HepG2 (cell line): ENCODE results near the gene SBK1. TPM values are rescaled to one million over a fixed set of nuclear protein-coding genes. Genes with fewer than 3 reads are reported as not detected.

Experiments
- ARHGAP35 ChIP-seq: sonication (generic); formaldehyde crosslinking; IDR thresholded peaks from 2 replicates; pipeline ENCODE4 v1.9.0; 2022; ENCODE audit warnings: mild to moderate bottlenecking, inconsistent platforms, moderate library complexity, missing genetic modification reagents, borderline replicate concordance
- ATF3 ChIP-seq: sonication (generic); formaldehyde crosslinking; IDR thresholded peaks from 2 replicates; pipeline ENCODE4 v1.4.0; 2020; ENCODE audit warnings: missing genetic modification reagents
- ATF7 ChIP-seq, 2 experiments: fragments of 450-650 bp in 1 of 2; sonication (generic) in 1 of 2; formaldehyde crosslinking in 1 of 2; IDR thresholded peaks; 2 replicates each; pipeline versions ENCODE4 v1.4.0 to v1.6.1; 2016 to 2020; ENCODE audit warnings: antibody characterized with exemption in 1 of 2, mild to moderate bottlenecking in 1 of 2, missing genetic modification reagents in 1 of 2
- CSRNP2 ChIP-seq: sonication (generic); formaldehyde crosslinking; conservative IDR thresholded peaks from 2 replicates; pipeline ENCODE4 v1.8.0; 2022; ENCODE audit warnings: low read depth, missing genetic modification reagents
- HNRNPLL ChIP-seq: fragments of 200-400 bp; formaldehyde crosslinking; IDR thresholded peaks from 2 replicates; pipeline ENCODE4 v1.6.1; 2017; ENCODE audit warnings: mild to moderate bottlenecking, low read depth, low read length; ENCODE audit not compliant: poor library complexity, severe bottlenecking
- JARID2 ChIP-seq: sonication (generic); formaldehyde crosslinking; IDR thresholded peaks from 2 replicates; pipeline ENCODE4 v1.8.1; 2023; ENCODE audit warnings: missing genetic modification reagents, inconsistent platforms; ENCODE audit not compliant: insufficient replicate concordance
- JUND ChIP-seq: sonication (generic); formaldehyde crosslinking; IDR thresholded peaks from 2 replicates; pipeline ENCODE4 v1.8.0; 2022; ENCODE audit warnings: mild to moderate bottlenecking, missing genetic modification reagents
- KAT8 ChIP-seq: IDR thresholded peaks from 2 replicates; pipeline ENCODE4 v1.6.1; 2016; ENCODE audit warnings: missing genetic modification reagents, missing compliant biosample characterization
- NBN ChIP-seq: fragments of 450-650 bp; conservative IDR thresholded peaks from 2 replicates; pipeline ENCODE4 v1.6.1; 2017
- SATB2 ChIP-seq: sonication (generic); formaldehyde crosslinking; IDR thresholded peaks from 2 replicates; pipeline ENCODE4 v1.5.0; 2020; ENCODE audit warnings: missing genetic modification reagents
- SIN3B ChIP-seq: fragments of 150-350 bp; IDR thresholded peaks from 2 replicates; pipeline ENCODE4 v1.6.1; 2014; ENCODE audit warnings: low read length
- SIX1 ChIP-seq: sonication (generic); formaldehyde crosslinking; IDR thresholded peaks from 2 replicates; pipeline ENCODE4 v1.4.0; 2020; ENCODE audit warnings: missing genetic modification reagents, borderline replicate concordance
- SRSF4 ChIP-seq: fragments of 200-400 bp; formaldehyde crosslinking; IDR thresholded peaks from one replicate; pipeline ENCODE4 v1.6.1; 2018; ENCODE audit warnings: mild to moderate bottlenecking, low read depth, low read length, moderate library complexity; ENCODE audit not compliant: poor library complexity, severe bottlenecking
- SRY ChIP-seq: sonication (generic); formaldehyde crosslinking; IDR thresholded peaks from 2 replicates; pipeline ENCODE4 v1.8.0; 2022; ENCODE audit warnings: mild to moderate bottlenecking, missing genetic modification reagents
- SUZ12 ChIP-seq: fragments of 150-350 bp; IDR thresholded peaks from 2 replicates; pipeline ENCODE4 v1.6.1; 2014; ENCODE audit warnings: low read depth, low read length
- TMF1 ChIP-seq: sonication (generic); formaldehyde crosslinking; IDR thresholded peaks from 2 replicates; pipeline ENCODE4 v1.8.1; 2022; ENCODE audit warnings: low read depth, missing genetic modification reagents
- TOPORS ChIP-seq: sonication (generic); formaldehyde crosslinking; IDR thresholded peaks from 2 replicates; pipeline ENCODE4 v1.8.0; 2023; ENCODE audit warnings: mild to moderate bottlenecking, missing genetic modification reagents
- ZFP37 ChIP-seq: sonication (generic); formaldehyde crosslinking; IDR thresholded peaks from 2 replicates; pipeline ENCODE4 v1.4.0; 2020; ENCODE audit warnings: missing genetic modification reagents, borderline replicate concordance
- ZNF20 ChIP-seq: sonication (generic); formaldehyde crosslinking; IDR thresholded peaks from 2 replicates; pipeline ENCODE4 v1.4.0; 2020; ENCODE audit warnings: mild to moderate bottlenecking, moderate library complexity, missing genetic modification reagents
- ZNF33A ChIP-seq: sonication (generic); formaldehyde crosslinking; IDR thresholded peaks from 2 replicates; pipeline ENCODE4 v1.5.1; 2020; ENCODE audit warnings: missing genetic modification reagents, mild to moderate bottlenecking, moderate library complexity, borderline replicate concordance
- ZNF724P ChIP-seq: sonication (generic); formaldehyde crosslinking; IDR thresholded peaks from 2 replicates; pipeline ENCODE4 v1.8.0; 2022; ENCODE audit warnings: missing genetic modification reagents, borderline replicate concordance
- ZNF766 ChIP-seq: sonication (generic); formaldehyde crosslinking; IDR thresholded peaks from 2 replicates; pipeline ENCODE4 v1.5.0; 2020; ENCODE audit warnings: missing genetic modification reagents, borderline replicate concordance
- ZNF773 ChIP-seq: sonication (generic); formaldehyde crosslinking; IDR thresholded peaks from 2 replicates; pipeline ENCODE4 v1.4.0; 2020; ENCODE audit warnings: missing genetic modification reagents, borderline replicate concordance
- ZSCAN31 ChIP-seq: sonication (generic); formaldehyde crosslinking; IDR thresholded peaks from 2 replicates; pipeline ENCODE4 v1.5.0; 2020; ENCODE audit warnings: low read depth, mild to moderate bottlenecking, missing genetic modification reagents
- ZSCAN5A ChIP-seq: sonication (generic); formaldehyde crosslinking; IDR thresholded peaks from 2 replicates; pipeline ENCODE4 v1.8.0; 2022; ENCODE audit warnings: mild to moderate bottlenecking, missing genetic modification reagents, borderline replicate concordance
- polyA plus RNA-seq, 8 experiments: library from polyadenylated mRNA; depleted of rRNA in 3 of 8; stranded (reverse) in 7 of 8; unstranded in 1 of 8; fragments of >200 nt; fragmentation: Illumina TruSeq in 4 of 8; extraction: Trizol in 4 of 8; gene quantifications; 2 replicates each; pipeline versions ENCODE4 v1.2.1 to v1.2.3, GENCODE V29; 2011 to 2016; ENCODE audit warnings: low read depth in 4 of 8, missing spikeins in 1 of 8, mixed read lengths in 1 of 8; ENCODE audit not compliant: insufficient read depth in 1 of 8
- total RNA-seq, 5 experiments: library from RNA; depleted of rRNA; stranded (reverse); fragments of >200 nt; fragmentation: Illumina TruSeq; extraction: Trizol; gene quantifications; 2 replicates each; pipeline ENCODE4 v1.2.3, GENCODE V29; 2016; ENCODE audit warnings: low read depth in 1 of 5

Gene SBK1
- total and polyA plus RNA-seq, 2 of the 13 experiments (the other 11 are each of a cell fraction or from before 2014, with no cell fraction given) = 0.15 to 0.17 TPM

GRCh38 chr16:28324235-28324886 lies 32.0 kb downstream of the SBK1 start (continued):
- no peak for TF ChIP-seq ATF7 (IDR thresholded peaks at IDR 0.05)
- TF ChIP-seq ATF7 (CRISPR knock-in tag; IDR thresholded peaks at IDR 0.05) = no peak
- TF ChIP-seq CSRNP2 = no peak
- TF ChIP-seq JARID2 = no peak
- TF ChIP-seq ZSCAN5A (CRISPR knock-in tag) = no peak
- TF ChIP-seq ZNF766 (CRISPR knock-in tag) = 0 out of 2 replicates have a peak, but pooled peaks have one; percentile 41
- TF ChIP-seq NBN = no peak
- no peak for TF ChIP-seq ZNF33A (CRISPR knock-in tag)
- no peak for TF ChIP-seq ZNF773
- no peak for TF ChIP-seq TMF1
- TF ChIP-seq JUND (CRISPR knock-in tag) = 0 out of 2 replicates have a peak, but pooled peaks have one; percentile 34
- no peak for TF ChIP-seq SIN3B
- TF ChIP-seq KAT8 (CRISPR knock-in tag) = no peak
- TF ChIP-seq ATF3 (CRISPR knock-in tag) = no peak; the same call in 1 of the 2 replicates
- TF ChIP-seq SRSF4 = no peak
- no peak for TF ChIP-seq ZNF724P
- no peak for TF ChIP-seq SATB2 (CRISPR knock-in tag)
- no peak for TF ChIP-seq ZFP37
- TF ChIP-seq TOPORS (CRISPR knock-in tag) = no peak
- no peak for TF ChIP-seq ZSCAN31
- no peak for TF ChIP-seq SRY (CRISPR knock-in tag)
- TF ChIP-seq ARHGAP35 = no peak
- no peak for TF ChIP-seq SIX1 (CRISPR knock-in tag)
- TF ChIP-seq HNRNPLL = no peak
- no peak for TF ChIP-seq SUZ12
- TF ChIP-seq ZNF20 (CRISPR knock-in tag) = no peak
